Hepatocyte (in vitro differentiated cells): ENCODE data around the gene NEMF. TPM values are rescaled to one million over a fixed set of nuclear protein-coding genes. Genes with fewer than 3 reads are reported as not detected.
"Not testable (repeated sequence)": the region's sequence is repeated elsewhere in the genome, so short reads cannot be mapped to it uniquely, and the experiment has no call there.

Source experiments
- DNase-seq: peaks from one replicate; pipeline ENCODE4 v3.0.0-alpha.2; 2016; ENCODE audit warnings: low spot score
- H2AFZ ChIP-seq: fragments of 200-600 bp; sonication (generic); 2 replicates; pipeline ENCODE4 v1.6.0; 2016; ENCODE audit warnings: antibody characterized with exemption, mild to moderate bottlenecking
- H3K27ac ChIP-seq: fragments of 200-600 bp; sonication (generic); 2 replicates; pipeline ENCODE4 v1.5.1; 2016; ENCODE audit warnings: mild to moderate bottlenecking
- H3K27me3 ChIP-seq: fragments of 200-600 bp; sonication (generic); 2 replicates; pipeline ENCODE4 v1.6.1; 2016
- H3K36me3 ChIP-seq: fragments of 200-600 bp; sonication (generic); replicated peaks from 2 replicates; pipeline ENCODE4 v1.5.1; 2016; ENCODE audit warnings: low read depth; ENCODE audit not compliant: insufficient read depth
- H3K4me1 ChIP-seq: fragments of 200-600 bp; sonication (generic); 2 replicates; pipeline ENCODE4 v1.5.1; 2016; ENCODE audit warnings: mild to moderate bottlenecking, moderate library complexity; ENCODE audit not compliant: insufficient read depth
- H3K4me2 ChIP-seq: fragments of 200-600 bp; sonication (generic); 2 replicates; pipeline ENCODE4 v1.6.0; 2016
- H3K4me3 ChIP-seq: fragments of 200-600 bp; sonication (generic); 2 replicates; pipeline ENCODE4 v1.5.1; 2016; ENCODE audit warnings: mild to moderate bottlenecking
- H3K79me2 ChIP-seq: fragments of 200-600 bp; sonication (generic); 2 replicates; pipeline ENCODE4 v1.6.0; 2017; ENCODE audit warnings: mild to moderate bottlenecking
- H3K9me2 ChIP-seq: fragments of 200-600 bp; sonication (generic); replicated peaks from 2 replicates; pipeline ENCODE4 v1.6.0; 2017; ENCODE audit warnings: mild to moderate bottlenecking; ENCODE audit not compliant: insufficient read depth
- H3K9me3 ChIP-seq: fragments of 200-600 bp; sonication (generic); 2 replicates; pipeline ENCODE4 v1.5.1; 2016; ENCODE audit warnings: low read depth, mild to moderate bottlenecking
- H4K20me1 ChIP-seq: fragments of 200-600 bp; sonication (generic); 2 replicates; pipeline ENCODE4 v1.6.0; 2016; ENCODE audit warnings: mild to moderate bottlenecking; ENCODE audit not compliant: insufficient read depth, poor library complexity, severe bottlenecking
- CTCF ChIP-seq: fragments of 200-600 bp; sonication (generic); IDR thresholded peaks from 2 replicates; pipeline ENCODE4 v1.5.1; 2016; ENCODE audit warnings: antibody characterized with exemption, mild to moderate bottlenecking; ENCODE audit not compliant: poor library complexity
- EZH2 ChIP-seq: fragments of 200-600 bp; sonication (generic); IDR thresholded peaks from 2 replicates; pipeline ENCODE4 v1.6.1; 2016; ENCODE audit warnings: antibody characterized with exemption, mild to moderate bottlenecking, borderline replicate concordance
- EZH2phosphoT487 ChIP-seq: fragments of 200-600 bp; sonication (generic); IDR thresholded peaks from one replicate; pipeline ENCODE4 v1.6.1; 2018; ENCODE audit warnings: antibody characterized with exemption, mild to moderate bottlenecking, low read depth, moderate library complexity; ENCODE audit not compliant: unreplicated experiment, severe bottlenecking
- WGBS: methylation state at CpG from one replicate; pipeline ENCODE4 v1.1.6; 2016; ENCODE audit warnings: low lambda C conversion rate; ENCODE audit errors: missing lambda C conversion rate; 5-methylcytosine and 5-hydroxymethylcytosine counted together
- polyA plus RNA-seq: library from polyadenylated mRNA; unstranded; fragments of >200 nt; fragmentation: Nextera tagmentation; extraction: Ambion mirVana; gene quantifications from 2 replicates; pipeline ENCODE4 v1.2.1, GENCODE V29; 2016
- total RNA-seq: library from RNA; depleted of rRNA; stranded (reverse); fragments of >200 nt; gene quantifications from 2 replicates; pipeline ENCODE4 v1.2.3, GENCODE V29; 2014

Gene NEMF
- total and polyA plus RNA-seq, 2 experiments from 2014 or later = 34.0 to 49.5 TPM

GRCh38 chr14:49875640-49876198 lies 23.1 kb upstream of the NEMF start:
- no peak overlapping the region for H3K4me3 ChIP-seq
- H3K4me2 ChIP-seq = no peak overlapping the region
- no peaks in the 10 kb centered on the region for H3K79me2 ChIP-seq
- 85% methylated on average over 12 of the region's 12 CpGs for WGBS
- no peaks in the 10 kb centered on the region for H3K36me3 ChIP-seq
- H4K20me1 ChIP-seq = no peaks in the 10 kb centered on the region
- H3K27ac ChIP-seq = no peak overlapping the region
- no peaks in the 10 kb centered on the region for H3K27me3 ChIP-seq
- no peak overlapping the region for H2AFZ ChIP-seq
- no peaks in the 10 kb centered on the region for H3K9me3 ChIP-seq
- H3K4me1 ChIP-seq = no peaks in the 10 kb centered on the region
- H3K9me2 ChIP-seq = no peaks in the 10 kb centered on the region
- DNase-seq = no peak
- TF ChIP-seq EZH2phosphoT487 (no peak), EZH2 (no peak), CTCF (no peak)

- not testable (repeated sequence) for H2AFZ ChIP-seq, H3K4me1 ChIP-seq, H3K4me3 ChIP-seq, H3K27me3 ChIP-seq, H3K27ac ChIP-seq, H3K9me2 ChIP-seq, H3K79me2 ChIP-seq, H3K9me3 ChIP-seq, H3K4me2 ChIP-seq, DNase-seq, H4K20me1 ChIP-seq, H3K36me3 ChIP-seq
- WGBS = 88% methylated on average over 6 of the region's 6 CpGs
Measured at GRCh38 chr14:49873548-49873947, 21.0 kb upstream of the NEMF start.

- H3K9me2 ChIP-seq = no peaks in the 10 kb centered on the region
- no peaks in the 10 kb centered on the region for H3K4me1 ChIP-seq
- H3K27me3 ChIP-seq = no peaks in the 10 kb centered on the region
- H3K4me3 ChIP-seq = no peak overlapping the region
- H3K79me2 ChIP-seq = peaks cover 3% of the 10 kb centered on the region
- H4K20me1 ChIP-seq = no peaks in the 10 kb centered on the region
- no peak overlapping the region for H3K27ac ChIP-seq
- H3K9me3 ChIP-seq = no peaks in the 10 kb centered on the region
- H2AFZ ChIP-seq = no peak overlapping the region
- H3K4me2 ChIP-seq = no peak overlapping the region
- H3K36me3 ChIP-seq = no peaks in the 10 kb centered on the region
- no peak for DNase-seq
- TF ChIP-seq CTCF = no peak
- TF ChIP-seq EZH2phosphoT487 = no peak
- no peak for TF ChIP-seq EZH2
- 94% methylated on average over 6 of the region's 6 CpGs for WGBS
Measured at GRCh38 chr14:49870908-49871307, 18.3 kb upstream of the NEMF start.

GRCh38 chr14:49868720-49869114 lies 16.1 kb upstream of the NEMF start:
- no peaks in the 10 kb centered on the region for H4K20me1 ChIP-seq
- H3K79me2 ChIP-seq = peaks cover 11% of the 10 kb centered on the region
- H3K9me3 ChIP-seq = no peaks in the 10 kb centered on the region
- peak overlapping the region; percentile 31 for H3K4me3 ChIP-seq
- H2AFZ ChIP-seq = peak overlapping the region; percentile 82
- peak overlapping the region; percentile 79 for H3K27ac ChIP-seq
- no peaks in the 10 kb centered on the region for H3K9me2 ChIP-seq
- H3K4me2 ChIP-seq = peak overlapping the region; percentile 94
- H3K36me3 ChIP-seq = no peaks in the 10 kb centered on the region
- TF ChIP-seq CTCF (no peak), EZH2phosphoT487 (no peak)
- no peak for DNase-seq
- peaks cover 5% of the 10 kb centered on the region for H3K4me1 ChIP-seq
- 87% methylated on average over 5 of the region's 5 CpGs for WGBS
- H3K27me3 ChIP-seq = no peaks in the 10 kb centered on the region
